Measurements from ENCODE around the gene RNF145.

DNA sequence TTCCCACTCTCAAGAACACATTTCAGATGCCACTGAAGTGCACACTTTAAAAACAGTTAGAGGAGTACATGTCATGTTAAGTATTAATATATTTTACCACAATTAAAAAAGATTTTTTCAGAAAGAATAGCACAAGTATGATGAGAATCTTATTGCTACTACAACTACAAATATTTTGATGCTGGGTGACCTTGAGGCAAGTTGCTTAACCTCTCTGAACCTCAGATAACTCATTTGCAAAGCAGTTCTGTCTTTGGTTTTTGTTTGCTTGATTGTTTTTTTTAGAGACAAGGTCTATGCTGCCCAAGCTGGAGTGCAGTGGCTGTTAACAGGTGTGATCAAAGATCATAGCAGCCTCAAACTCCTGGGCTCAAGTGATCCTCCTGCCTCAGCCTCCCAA lies 95.9 kb downstream of the RNF145 start:
- no peak for TF ChIP-seq EZH2 (IDR thresholded peaks at IDR 0.05; ENCODE audit: borderline replicate concordance, insufficient read depth, low read depth, low read length, poor library complexity, severe bottlenecking)
- TF ChIP-seq, protein P1, sequence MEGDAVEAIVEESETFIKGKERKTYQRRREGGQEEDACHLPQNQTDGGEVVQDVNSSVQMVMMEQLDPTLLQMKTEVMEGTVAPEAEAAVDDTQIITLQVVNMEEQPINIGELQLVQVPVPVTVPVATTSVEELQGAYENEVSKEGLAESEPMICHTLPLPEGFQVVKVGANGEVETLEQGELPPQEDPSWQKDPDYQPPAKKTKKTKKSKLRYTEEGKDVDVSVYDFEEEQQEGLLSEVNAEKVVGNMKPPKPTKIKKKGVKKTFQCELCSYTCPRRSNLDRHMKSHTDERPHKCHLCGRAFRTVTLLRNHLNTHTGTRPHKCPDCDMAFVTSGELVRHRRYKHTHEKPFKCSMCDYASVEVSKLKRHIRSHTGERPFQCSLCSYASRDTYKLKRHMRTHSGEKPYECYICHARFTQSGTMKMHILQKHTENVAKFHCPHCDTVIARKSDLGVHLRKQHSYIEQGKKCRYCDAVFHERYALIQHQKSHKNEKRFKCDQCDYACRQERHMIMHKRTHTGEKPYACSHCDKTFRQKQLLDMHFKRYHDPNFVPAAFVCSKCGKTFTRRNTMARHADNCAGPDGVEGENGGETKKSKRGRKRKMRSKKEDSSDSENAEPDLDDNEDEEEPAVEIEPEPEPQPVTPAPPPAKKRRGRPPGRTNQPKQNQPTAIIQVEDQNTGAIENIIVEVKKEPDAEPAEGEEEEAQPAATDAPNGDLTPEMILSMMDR (IDR thresholded peaks at IDR 0.05): no peak
